CD4-positive, alpha-beta T cell treated with Interleukin-17A for 4 hours (primary cell): ENCODE results near the gene OR51S1.
"Not testable (repeated sequence)": the region's sequence is repeated elsewhere in the genome, so short reads cannot be mapped to it uniquely, and the experiment has no call there.

ENCODE experiments used
- DNase-seq: peaks from one replicate; pipeline ENCODE4 v3.0.0-alpha.2; 2020; ENCODE audit warnings: mixed read lengths

The OR51S1 gene

GRCh38 chr11:4801316-4801715, 47.7 kb downstream of the OR51S1 start:
- not testable (repeated sequence) for DNase-seq

DNA sequence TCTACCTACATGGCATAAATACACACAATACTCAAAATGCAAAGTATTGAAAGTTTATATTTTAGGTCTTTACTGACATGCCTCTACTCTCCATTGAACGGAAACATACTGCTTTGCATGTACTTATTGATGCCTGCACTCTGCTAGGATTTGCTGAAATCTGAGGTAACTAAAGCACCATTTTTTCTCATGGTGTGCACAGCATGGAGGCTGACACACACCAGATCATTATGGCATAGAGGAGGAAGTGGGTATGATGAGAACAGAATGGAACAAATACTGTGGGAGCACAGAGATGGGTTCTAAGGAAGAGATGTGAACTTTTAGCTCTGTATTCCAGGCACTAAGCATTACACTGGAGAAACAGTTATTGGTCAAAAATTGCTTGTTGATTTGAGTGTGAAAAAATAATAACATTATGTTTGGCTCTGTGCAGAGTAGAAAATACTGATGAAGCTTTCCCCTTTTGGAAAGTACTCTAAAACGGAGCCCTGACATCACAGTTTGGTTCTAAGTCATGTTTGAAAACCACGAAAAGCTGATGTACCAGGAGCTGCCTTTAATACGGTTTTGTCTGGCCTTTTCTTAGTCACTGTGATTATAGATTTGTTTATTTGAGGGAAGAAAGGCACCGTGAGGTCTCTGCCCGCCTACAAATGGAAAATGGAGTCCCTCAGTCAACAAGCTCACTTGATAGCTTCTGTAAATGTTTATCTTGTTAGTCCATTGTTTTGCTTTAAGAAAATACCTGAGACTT, 50.4 kb downstream of the OR51S1 start:
- DNase-seq = no peak
